Fibroblast of peridontal ligament (primary cell): ENCODE results near the gene DVL2.
"Not testable (repeated sequence)": the region's sequence is repeated elsewhere in the genome, so short reads cannot be mapped to it uniquely, and the experiment has no call there.

ENCODE experiments used
- DNase-seq: peaks from one replicate; pipeline ENCODE4 v3.0.0-alpha.2; 2010; ENCODE audit errors: extremely low read depth

The DVL2 gene

GRCh38 chr17:7256766-7257456 lies 22.6 kb upstream of the DVL2 start:
- no peak for DNase-seq

DNA sequence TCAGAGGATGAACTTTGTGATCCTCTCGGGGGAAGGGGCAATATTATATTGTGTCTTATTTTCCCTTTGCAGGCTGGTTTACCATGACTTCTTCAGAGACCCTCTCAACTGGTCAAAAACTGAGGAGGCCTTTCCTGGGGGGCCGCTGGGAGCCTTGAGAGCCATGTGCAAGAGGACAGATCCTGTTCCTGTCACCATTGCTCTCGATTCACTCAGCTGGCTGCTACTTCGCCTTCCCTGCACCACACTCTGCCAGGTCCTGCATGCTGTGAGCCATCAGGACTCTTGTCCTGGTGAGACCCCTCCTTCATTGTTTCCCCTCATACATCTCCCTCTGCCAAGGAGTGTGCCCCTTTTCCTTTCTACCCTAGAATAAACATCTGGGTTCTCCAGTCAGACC lies 20.2 kb upstream of the DVL2 start:
- no peak for DNase-seq

- no peak for DNase-seq
Measured at GRCh38 chr17:7253082-7253481, 18.8 kb upstream of the DVL2 start.

DNA sequence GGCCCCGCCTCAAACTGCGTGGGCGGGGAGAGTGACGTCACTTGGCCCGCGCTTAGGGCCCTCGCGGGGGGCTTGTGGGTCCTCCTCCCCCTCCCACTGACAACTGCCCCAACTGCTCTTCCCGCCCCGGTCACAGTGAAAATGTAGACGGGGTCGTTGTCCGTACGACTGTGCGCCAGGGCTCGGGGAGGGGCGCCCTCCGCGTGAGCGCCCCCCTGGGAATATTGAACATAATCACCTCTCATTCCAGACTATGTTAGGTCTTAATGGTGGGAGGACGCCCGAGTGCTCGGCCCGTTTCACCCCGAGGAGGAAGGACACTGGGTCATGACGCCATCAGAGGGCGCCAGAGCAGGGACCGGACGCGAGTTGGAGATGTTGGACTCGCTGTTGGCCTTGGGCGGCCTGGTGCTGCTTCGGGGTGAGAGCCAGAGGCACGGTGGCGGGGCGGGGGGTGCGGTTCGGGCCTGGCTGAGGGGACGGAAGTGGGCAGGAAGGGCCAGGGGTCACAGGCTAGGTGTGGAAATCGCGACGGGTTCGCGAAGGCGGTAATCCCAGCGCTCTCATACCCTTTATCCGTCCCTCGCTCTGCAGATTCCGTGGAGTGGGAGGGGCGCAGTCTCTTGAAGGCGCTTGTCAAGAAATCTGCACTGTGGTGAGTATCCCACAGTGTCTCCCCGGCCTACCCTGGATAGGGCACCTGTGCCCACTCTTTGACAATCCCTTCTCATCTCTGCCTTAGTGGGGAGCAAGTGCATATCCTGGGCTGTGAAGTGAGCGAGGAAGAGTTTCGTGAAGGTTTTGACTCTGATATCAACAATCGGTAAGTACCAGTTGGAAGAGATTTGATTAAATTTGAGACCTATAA lies 18.1 kb upstream of the DVL2 start, which contains the start of gene ELP5:
Gene ELP5, plus strand, starts transcription at position 40 of the 868 bp plus-strand sequence. Its CDS starts 336 bp downstream, at position 376.
- peak; percentile 95 for DNase-seq

DNA sequence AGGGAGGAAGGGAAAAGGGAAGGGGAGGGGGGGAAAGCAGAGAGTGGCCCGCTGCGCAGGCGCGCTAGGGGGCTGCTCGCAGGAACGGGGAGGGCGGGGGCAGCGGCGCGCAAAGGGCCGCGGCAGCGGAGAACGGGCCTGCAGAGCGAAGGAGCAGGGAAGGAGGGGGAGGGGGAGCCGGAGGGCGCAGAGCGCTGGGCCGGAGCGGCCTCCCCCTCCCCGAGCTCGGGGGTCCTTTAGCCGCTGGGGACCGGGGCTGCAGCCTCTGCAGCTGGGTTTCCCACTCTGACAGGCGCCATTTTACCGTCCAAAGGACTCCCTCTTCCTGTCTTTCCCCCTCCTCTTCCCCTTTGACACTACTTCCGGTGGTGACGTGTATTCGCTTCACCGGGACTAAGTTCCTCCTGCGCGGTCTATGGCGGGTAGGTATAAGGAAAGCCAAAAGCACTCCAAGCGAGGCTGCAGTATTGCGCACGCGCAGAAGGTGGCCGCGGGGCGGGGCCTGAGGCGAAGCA lies 17.4 kb upstream of the DVL2 start, which contains the start of gene CTDNEP1:
Gene CTDNEP1, minus strand, starts transcription at position 74 of the 515 bp plus-strand sequence. CDS start 438 bp downstream, outside the sequence.
- peak; percentile 100 for DNase-seq

- no peak for DNase-seq
Measured at GRCh38 chr17:7250695-7251627, 16.6 kb upstream of the DVL2 start.

DNA sequence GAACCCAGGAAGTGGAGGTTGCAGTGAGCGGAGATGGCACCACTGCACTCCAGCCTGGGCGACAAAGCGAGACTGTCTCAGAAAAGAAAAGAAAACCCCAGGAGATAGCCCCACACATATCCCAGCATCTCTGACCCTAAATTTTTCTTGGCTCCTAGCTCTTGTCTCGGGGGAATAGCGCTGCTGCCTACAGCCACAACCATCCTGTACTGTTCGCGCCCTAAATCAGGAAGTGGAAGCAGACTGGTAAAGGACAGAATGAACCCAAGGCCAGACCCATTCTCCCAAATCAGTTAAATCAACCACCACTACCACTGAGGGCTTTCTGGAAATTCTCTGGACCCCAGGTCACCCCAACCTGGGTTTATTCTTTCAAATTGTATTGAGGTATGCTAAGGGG lies 15.5 kb upstream of the DVL2 start:
- no peak for DNase-seq

GRCh38 chr17:7249214-7249613 lies 14.9 kb upstream of the DVL2 start:
- DNase-seq, result no peak

- no peak for DNase-seq
Measured at GRCh38 chr17:7248796-7249195, 14.5 kb upstream of the DVL2 start.

- DNase-seq, result no peak
Measured at GRCh38 chr17:7246779-7247178, 12.5 kb upstream of the DVL2 start.

DNA sequence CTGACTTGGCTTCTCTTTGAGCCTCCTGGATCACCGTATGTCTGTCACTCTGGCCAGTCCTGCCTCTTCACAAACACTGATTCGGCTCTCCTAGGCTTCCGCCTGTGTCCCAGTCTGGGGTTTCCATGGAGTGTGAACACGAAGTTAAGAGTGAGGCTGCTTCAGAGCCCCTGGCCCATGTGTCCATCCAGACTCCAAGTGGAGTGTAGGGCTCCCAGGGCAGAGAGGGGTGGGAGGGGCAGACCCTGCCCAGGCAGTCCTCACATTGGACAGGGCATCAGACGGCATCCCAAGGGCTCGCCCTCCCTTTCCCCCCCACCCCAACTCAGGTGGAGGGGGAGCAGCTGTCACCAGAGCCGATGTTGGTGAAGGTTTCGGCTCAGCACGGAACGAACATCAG lies 9.5 kb upstream of the DVL2 start:
- DNase-seq, result not testable (repeated sequence)

GRCh38 chr17:7243453-7243729 lies 9.1 kb upstream of the DVL2 start:
- DNase-seq, result no peak

- peak; percentile 98 for DNase-seq
Measured at GRCh38 chr17:7242717-7243452, 8.6 kb upstream of the DVL2 start.

DNA sequence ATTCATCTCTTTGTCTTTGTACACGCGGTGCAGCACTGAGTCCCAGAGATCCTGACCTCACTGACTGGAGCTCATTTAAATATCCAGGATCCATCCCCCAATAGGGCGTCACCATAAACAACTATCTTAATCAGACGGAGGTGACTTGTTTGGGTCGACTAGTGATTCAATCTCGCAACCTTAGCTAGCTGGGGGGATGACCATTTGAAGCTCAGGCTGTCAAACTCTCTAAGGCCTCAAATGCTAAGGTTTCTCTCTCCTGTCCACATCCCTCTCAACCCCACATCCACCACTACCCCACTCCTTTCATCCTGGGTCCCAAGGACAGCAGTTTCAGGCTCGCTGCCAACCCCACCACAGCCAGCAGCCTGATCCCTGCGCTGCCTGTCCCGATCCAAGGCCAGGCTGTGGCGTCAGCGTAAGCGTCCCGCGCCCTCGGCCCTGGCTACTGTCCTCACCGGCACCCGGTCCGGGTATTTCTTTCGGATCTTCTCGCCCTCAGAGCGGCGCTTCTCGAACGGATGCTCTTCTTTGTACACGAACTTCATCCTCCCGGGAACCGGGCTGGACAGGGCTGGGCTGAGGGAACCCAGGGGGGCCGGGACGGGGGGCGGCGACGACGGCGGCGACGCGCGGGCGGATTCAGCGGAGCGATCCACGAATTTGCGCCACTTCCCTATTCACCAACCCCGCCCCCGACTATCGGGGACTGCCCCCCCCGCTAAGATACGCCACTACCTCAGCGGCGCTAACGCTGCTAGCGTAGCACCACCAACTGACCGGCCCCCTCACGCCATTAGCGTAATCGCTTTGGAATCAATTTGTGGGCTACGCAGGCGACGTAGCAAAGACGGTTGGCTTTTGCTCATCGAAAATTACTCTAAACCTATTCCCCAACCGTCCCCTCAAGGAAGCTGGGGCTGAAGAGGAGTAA lies 7.7 kb upstream of the DVL2 start, which contains the start of gene GABARAP:
Gene GABARAP, minus strand, starts transcription at position 667 of the 934 bp plus-strand sequence. Its CDS starts 119 bp downstream, at position 548.
- peak; percentile 93 for DNase-seq

DNA sequence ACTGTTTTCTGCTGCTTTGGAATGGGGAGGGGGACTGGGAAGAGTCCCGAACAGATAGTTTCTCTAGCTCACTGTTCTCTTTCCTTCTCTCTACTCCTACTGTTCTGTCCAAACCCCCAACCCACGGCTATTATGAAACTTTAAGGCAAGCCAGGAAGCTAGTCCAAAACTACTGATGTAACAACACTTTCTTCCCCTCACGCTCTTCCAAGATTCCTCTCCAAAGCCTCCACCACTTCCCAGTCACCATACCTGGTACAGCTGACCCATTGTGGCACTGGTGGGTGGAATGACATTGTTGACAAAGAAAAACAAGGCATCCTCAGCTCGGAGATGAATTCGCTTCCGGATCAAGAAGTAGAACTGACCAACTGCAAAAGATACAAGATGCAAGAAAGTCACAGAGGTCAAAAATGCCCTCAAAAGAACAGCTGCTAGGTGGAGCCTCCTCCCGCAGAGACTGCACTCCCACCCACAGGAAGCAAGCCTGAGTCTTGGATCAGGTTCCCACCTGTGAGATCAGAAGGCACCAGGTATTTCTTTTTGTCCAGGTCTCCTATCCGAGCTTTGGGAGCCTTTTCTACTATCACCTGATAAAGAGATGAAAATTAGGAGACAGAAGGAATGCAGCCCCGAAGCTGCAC lies 6.9 kb upstream of the DVL2 start:
- DNase-seq, result peak; percentile 43

- DNase-seq, result no peak
Measured at GRCh38 chr17:7240375-7240774, 6.1 kb upstream of the DVL2 start.

- peak; percentile 99 for DNase-seq
Measured at GRCh38 chr17:7239091-7240027, 5.0 kb upstream of the DVL2 start, which contains the start of gene PHF23. PHF23 (minus strand) TSS chr17:7239457; CDS start chr17:7239279, 178 bp downstream.
